SK-N-SH (cell line): ENCODE results near the gene FBXL7. TPM values are rescaled to one million over a fixed set of nuclear protein-coding genes. Genes with fewer than 3 reads are reported as not detected.

Experiments
- CTCF ChIA-PET: fragments of 300-600, 350-600 bp; formaldehyde crosslinking; extraction: SDS; loops from one replicate; lab custom pipeline; 2021; lab: Yijun Ruan, JAX
- POLR2A ChIA-PET: fragments of 350-600 bp; sonication (Branson Sonifier 250); formaldehyde crosslinking; extraction: SDS; loops from one replicate; lab custom pipeline; 2020; ENCODE audit warnings: antibody characterized with exemption, inconsistent platforms; lab: Yijun Ruan, JAX
- DNase-seq: peaks from one replicate; pipeline ENCODE4 v3.0.0; 2012
- H2AFZ ChIP-seq: fragments of 200-600 bp; sonication (generic); 2 replicates; pipeline ENCODE4 v1.8.1; 2016; ENCODE audit warnings: antibody characterized with exemption, mild to moderate bottlenecking, low read depth
- H3F3A ChIP-seq: fragments of 200-600 bp; sonication (generic); replicated peaks from 2 replicates; pipeline ENCODE3; 2016; ENCODE audit warnings: antibody characterized with exemption, mild to moderate bottlenecking; ENCODE audit not compliant: insufficient read depth
- H3K27ac ChIP-seq, 2 experiments: fragments of 200-500 bp in 1 of 2; fragments of 200-600 bp in 1 of 2; sonication (Bioruptor generic) in 1 of 2; sonication (generic), shearing (Covaris generic) in 1 of 2; 2 replicates each; pipeline versions ENCODE4 v1.5.1 to v1.6.1; 2014 to 2016; ENCODE audit warnings: low read depth in 2 of 2, inconsistent platforms in 1 of 2, low read length in 1 of 2, mild to moderate bottlenecking in 1 of 2, mixed read lengths in 1 of 2
- H3K27me3 ChIP-seq: fragments of 200-600 bp; sonication (generic), shearing (Covaris generic); 2 replicates; pipeline ENCODE4 v1.6.1; 2016; ENCODE audit warnings: mixed run types; ENCODE audit not compliant: insufficient read depth
- H3K36me3 ChIP-seq, 2 experiments: fragments of 200-500 bp in 1 of 2; fragments of 200-600 bp in 1 of 2; sonication (Bioruptor generic) in 1 of 2; sonication (generic) in 1 of 2; replicated peaks in 1 of 2; 2 replicates each; pipeline versions ENCODE3 to v1.5.1; 2014 to 2016; ENCODE audit warnings: low read length in 1 of 2, mild to moderate bottlenecking in 1 of 2; ENCODE audit not compliant: insufficient read depth in 2 of 2, control insufficient read depth in 1 of 2
- H3K4me1 ChIP-seq, 2 experiments: fragments of 200-500 bp in 1 of 2; fragments of 200-600 bp in 1 of 2; sonication (Bioruptor generic) in 1 of 2; sonication (generic), shearing (Covaris generic) in 1 of 2; 2 replicates each; pipeline versions ENCODE4 v1.5.1 to v1.6.1; 2014 to 2016; ENCODE audit warnings: low read depth in 1 of 2, low read length in 1 of 2, mixed run types in 1 of 2; ENCODE audit not compliant: insufficient read depth in 2 of 2, control insufficient read depth in 1 of 2
- H3K4me2 ChIP-seq: fragments of 200-600 bp; sonication (generic), shearing (Covaris generic); 2 replicates; pipeline ENCODE4 v1.6.1; 2017; ENCODE audit warnings: mixed run types
- H3K4me3 ChIP-seq, 2 experiments: fragments of 200-500 bp in 1 of 2; fragments of 200-600 bp in 1 of 2; sonication (Bioruptor generic) in 1 of 2; sonication (generic), shearing (Covaris generic) in 1 of 2; 2 replicates each; pipeline versions ENCODE4 v1.5.1 to v1.8.1; 2014 to 2016; ENCODE audit warnings: low read depth in 2 of 2, inconsistent platforms in 1 of 2, low read length in 1 of 2, mild to moderate bottlenecking in 1 of 2, mixed read lengths in 1 of 2, moderate library complexity in 1 of 2
- H3K79me2 ChIP-seq: fragments of 200-600 bp; sonication (generic); 2 replicates; pipeline ENCODE4 v1.8.1; 2017; ENCODE audit warnings: mild to moderate bottlenecking; ENCODE audit not compliant: insufficient read depth
- H3K9ac ChIP-seq: fragments of 200-600 bp; sonication (generic); 2 replicates; pipeline ENCODE4 v1.6.1; 2017; ENCODE audit warnings: mixed run types
- H3K9me2 ChIP-seq: fragments of 200-600 bp; sonication (generic); 2 replicates; pipeline ENCODE4 v1.6.1; 2017; ENCODE audit warnings: mixed run types
- H3K9me3 ChIP-seq: fragments of 200-600 bp; sonication (generic); 2 replicates; pipeline ENCODE4 v1.6.1; 2017; ENCODE audit warnings: mixed run types, mild to moderate bottlenecking, moderate library complexity
- H4K20me1 ChIP-seq: fragments of 200-600 bp; sonication (generic); 2 replicates; pipeline ENCODE4 v1.6.1; 2017; ENCODE audit warnings: mild to moderate bottlenecking, mixed run types; ENCODE audit not compliant: insufficient read depth
- ELF1 ChIP-seq: IDR thresholded peaks from 2 replicates; pipeline ENCODE4 v1.4.0; 2012
- EP300 ChIP-seq, 2 experiments: IDR thresholded peaks; 2 replicates each; pipeline versions ENCODE4 v1.4.0 to v1.6.1; 2012; ENCODE audit warnings: borderline replicate concordance in 1 of 2, low read depth in 1 of 2, low read length in 1 of 2
- EZH2phosphoT487 ChIP-seq: fragments of 200-600 bp; sonication (generic); IDR thresholded peaks from 2 replicates; pipeline ENCODE4 v1.6.1; 2017; ENCODE audit warnings: low read depth, mixed run types, mild to moderate bottlenecking, antibody characterized with exemption, moderate library complexity, borderline replicate concordance
- FOSL2 ChIP-seq: IDR thresholded peaks from 2 replicates; pipeline ENCODE4 v1.4.0; 2012; ENCODE audit warnings: low read depth, mild to moderate bottlenecking, moderate library complexity, borderline replicate concordance
- FOXM1 ChIP-seq: IDR thresholded peaks from 2 replicates; pipeline ENCODE4 v1.4.0; 2012; ENCODE audit warnings: low read depth, mild to moderate bottlenecking
- GABPA ChIP-seq: IDR thresholded peaks from 2 replicates; pipeline ENCODE4 v1.4.0; 2012; ENCODE audit warnings: low read depth, mild to moderate bottlenecking
- JUND ChIP-seq: IDR thresholded peaks from 2 replicates; pipeline ENCODE4 v1.4.0; 2012
- NRF1 ChIP-seq: IDR thresholded peaks from 2 replicates; pipeline ENCODE4 v1.6.1; 2012; ENCODE audit warnings: low read depth, mild to moderate bottlenecking, low read length
- REST ChIP-seq: IDR thresholded peaks from 2 replicates; pipeline ENCODE4 v1.6.1; 2012; ENCODE audit warnings: mild to moderate bottlenecking, low read depth, low read length, moderate library complexity
- SIN3A ChIP-seq: IDR thresholded peaks from 2 replicates; pipeline ENCODE4 v1.6.1; 2012; ENCODE audit warnings: low read depth, mild to moderate bottlenecking, low read length, moderate library complexity, borderline replicate concordance
- SMC3 ChIP-seq: IDR thresholded peaks from 2 replicates; pipeline ENCODE4 v1.6.1; 2012; ENCODE audit warnings: low read depth, low read length, improper control_type of control experiment
- TEAD4 ChIP-seq: IDR thresholded peaks from 2 replicates; pipeline ENCODE4 v1.4.0; 2012; ENCODE audit warnings: mild to moderate bottlenecking, borderline replicate concordance; ENCODE audit not compliant: insufficient read depth
- WGBS: methylation state at CpG from one replicate; pipeline ENCODE4 v1.1.6; 2017; ENCODE audit warnings: low lambda C conversion rate; 5-methylcytosine and 5-hydroxymethylcytosine counted together
- polyA plus RNA-seq, 3 experiments: library from polyadenylated mRNA; depleted of rRNA; stranded (reverse); fragments of >200 nt; gene quantifications; 2 replicates each; pipeline ENCODE4 v1.2.3, GENCODE V29; 2012
- TF ChIP-seq, protein P1 (sequence below): fragments of 200-600 bp; sonication (generic); IDR thresholded peaks from 2 replicates; pipeline ENCODE4 v1.6.1; 2017; ENCODE audit warnings: antibody characterized with exemption, mild to moderate bottlenecking, moderate library complexity
- TF ChIP-seq, protein P2 (sequence below): IDR thresholded peaks from 2 replicates; pipeline ENCODE4 v1.4.0; 2012; ENCODE audit warnings: low read depth, borderline replicate concordance
- TF ChIP-seq, protein P3 (sequence below): IDR thresholded peaks from 2 replicates; pipeline ENCODE4 v1.4.0; 2012; ENCODE audit warnings: low read depth

FBXL7 gene
- polyA plus RNA-seq, 1 of the 3 experiments (the other 2 are of a cell fraction) = 7.0 TPM

GRCh38 chr5:15887093-15887492 is 387.1 kb downstream of the FBXL7 start:
- no peak for TF ChIP-seq ELF1
- TF ChIP-seq REST = no peak
- TF ChIP-seq, protein P1, sequence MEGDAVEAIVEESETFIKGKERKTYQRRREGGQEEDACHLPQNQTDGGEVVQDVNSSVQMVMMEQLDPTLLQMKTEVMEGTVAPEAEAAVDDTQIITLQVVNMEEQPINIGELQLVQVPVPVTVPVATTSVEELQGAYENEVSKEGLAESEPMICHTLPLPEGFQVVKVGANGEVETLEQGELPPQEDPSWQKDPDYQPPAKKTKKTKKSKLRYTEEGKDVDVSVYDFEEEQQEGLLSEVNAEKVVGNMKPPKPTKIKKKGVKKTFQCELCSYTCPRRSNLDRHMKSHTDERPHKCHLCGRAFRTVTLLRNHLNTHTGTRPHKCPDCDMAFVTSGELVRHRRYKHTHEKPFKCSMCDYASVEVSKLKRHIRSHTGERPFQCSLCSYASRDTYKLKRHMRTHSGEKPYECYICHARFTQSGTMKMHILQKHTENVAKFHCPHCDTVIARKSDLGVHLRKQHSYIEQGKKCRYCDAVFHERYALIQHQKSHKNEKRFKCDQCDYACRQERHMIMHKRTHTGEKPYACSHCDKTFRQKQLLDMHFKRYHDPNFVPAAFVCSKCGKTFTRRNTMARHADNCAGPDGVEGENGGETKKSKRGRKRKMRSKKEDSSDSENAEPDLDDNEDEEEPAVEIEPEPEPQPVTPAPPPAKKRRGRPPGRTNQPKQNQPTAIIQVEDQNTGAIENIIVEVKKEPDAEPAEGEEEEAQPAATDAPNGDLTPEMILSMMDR = no peak
- no peak for TF ChIP-seq SMC3
- TF ChIP-seq, protein P2, sequence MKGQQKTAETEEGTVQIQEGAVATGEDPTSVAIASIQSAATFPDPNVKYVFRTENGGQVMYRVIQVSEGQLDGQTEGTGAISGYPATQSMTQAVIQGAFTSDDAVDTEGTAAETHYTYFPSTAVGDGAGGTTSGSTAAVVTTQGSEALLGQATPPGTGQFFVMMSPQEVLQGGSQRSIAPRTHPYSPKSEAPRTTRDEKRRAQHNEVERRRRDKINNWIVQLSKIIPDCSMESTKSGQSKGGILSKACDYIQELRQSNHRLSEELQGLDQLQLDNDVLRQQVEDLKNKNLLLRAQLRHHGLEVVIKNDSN = no peak
- TF ChIP-seq EZH2phosphoT487 = no peak
- TF ChIP-seq EP300 (IDR thresholded peaks at IDR 0.05; ENCODE audit: borderline replicate concordance in 1 of 2, low read depth in 1 of 2, low read length in 1 of 2) = no peak
- no peak for TF ChIP-seq TEAD4
- no peak for TF ChIP-seq NRF1
- TF ChIP-seq, protein P3, sequence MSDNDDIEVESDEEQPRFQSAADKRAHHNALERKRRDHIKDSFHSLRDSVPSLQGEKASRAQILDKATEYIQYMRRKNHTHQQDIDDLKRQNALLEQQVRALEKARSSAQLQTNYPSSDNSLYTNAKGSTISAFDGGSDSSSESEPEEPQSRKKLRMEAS = no peak
- TF ChIP-seq GABPA = no peak
- no peak for TF ChIP-seq FOSL2
- no peak for TF ChIP-seq FOXM1
- no peak for TF ChIP-seq JUND
- TF ChIP-seq SIN3A = no peak
- H3K9ac ChIP-seq = no peak overlapping the region
- no peaks in the 10 kb centered on the region; the same call in 1 of the 2 replicates for H4K20me1 ChIP-seq
- no peaks in the 10 kb centered on the region for H3K4me1 ChIP-seq
- H3K4me3 ChIP-seq = no peak overlapping the region
- no peaks in the 10 kb centered on the region for H3K9me3 ChIP-seq
- no peak overlapping the region for H3K27ac ChIP-seq
- H3K27me3 ChIP-seq = no peaks in the 10 kb centered on the region
- H3K4me2 ChIP-seq = no peak overlapping the region
- H3K36me3 ChIP-seq = no peaks in the 10 kb centered on the region
- no peak for DNase-seq
- no peaks in the 10 kb centered on the region for H3F3A ChIP-seq
- H2AFZ ChIP-seq = no peak overlapping the region
- ChIA-PET POLR2A (no interaction called here), CTCF (interaction anchor here (0.9 kb wide), 1 partner anchor 18 kb away, joined by 3 read pairs; no protein-coding TSS in a partner anchor)
- no peaks in the 10 kb centered on the region for H3K9me2 ChIP-seq
- H3K79me2 ChIP-seq = no peaks in the 10 kb centered on the region
- 51% methylated on average over 3 of the region's 3 CpGs for WGBS
